Suppressor macrophage (primary cell): ENCODE measurements around the gene TRIM32.

ENCODE experiments used
- DNase-seq, 4 experiments: peaks; one replicate each; pipeline ENCODE4 v3.0.0-alpha.2; 2020 to 2022

TRIM32 gene

DNA sequence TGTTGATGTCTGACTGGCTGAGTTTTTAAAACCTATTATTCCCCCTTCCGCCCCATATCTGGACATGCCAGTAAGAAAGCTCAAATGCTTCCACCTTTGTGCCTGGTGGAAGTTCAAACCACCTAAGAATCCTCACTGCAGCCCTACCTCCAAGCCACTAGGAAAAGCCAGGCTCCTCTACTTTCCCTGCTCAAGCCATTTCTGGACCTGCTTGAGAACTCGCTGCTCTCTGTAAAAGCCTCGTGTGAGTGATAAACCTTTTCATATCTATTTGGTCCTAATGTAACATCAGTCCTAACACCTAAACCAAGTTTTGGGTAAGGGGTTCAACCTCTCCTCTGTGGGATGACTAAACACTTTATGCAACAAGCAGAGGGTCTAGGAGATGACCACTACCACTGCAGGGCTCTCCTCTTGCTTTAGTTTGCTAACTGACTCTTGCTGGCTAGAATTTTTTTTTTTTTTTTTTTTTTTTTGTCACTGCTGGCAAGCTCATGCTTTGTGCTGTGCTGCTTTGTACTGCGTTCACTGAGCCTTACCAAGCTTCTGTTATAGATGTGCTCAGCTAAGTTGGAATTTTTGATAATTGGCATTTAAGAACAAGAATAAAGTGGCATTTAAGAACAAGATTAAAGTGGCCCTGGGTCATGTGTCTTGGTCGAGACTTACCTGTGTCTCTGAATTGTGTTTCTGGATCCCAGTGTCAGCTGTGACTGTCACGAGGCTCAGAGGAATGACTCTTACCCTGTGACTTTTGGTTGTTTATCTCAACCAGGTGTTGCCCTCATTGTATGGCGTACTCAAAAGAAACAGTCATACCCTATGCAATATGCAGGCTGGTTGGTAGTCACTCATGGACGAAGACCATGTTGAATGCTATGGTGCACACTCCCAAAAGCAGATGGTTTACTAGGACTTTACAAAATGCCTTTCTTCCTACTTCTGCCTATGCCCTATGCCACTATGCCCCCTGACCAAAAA, 19.5 kb downstream of the TRIM32 start:
- DNase-seq: no peak

- no peak for DNase-seq
Observed at GRCh38 chr9:116712781-116713180, 25.7 kb downstream of the TRIM32 start.

GRCh38 chr9:116713271-116713670, 26.2 kb downstream of the TRIM32 start:
- no peak for DNase-seq

DNA sequence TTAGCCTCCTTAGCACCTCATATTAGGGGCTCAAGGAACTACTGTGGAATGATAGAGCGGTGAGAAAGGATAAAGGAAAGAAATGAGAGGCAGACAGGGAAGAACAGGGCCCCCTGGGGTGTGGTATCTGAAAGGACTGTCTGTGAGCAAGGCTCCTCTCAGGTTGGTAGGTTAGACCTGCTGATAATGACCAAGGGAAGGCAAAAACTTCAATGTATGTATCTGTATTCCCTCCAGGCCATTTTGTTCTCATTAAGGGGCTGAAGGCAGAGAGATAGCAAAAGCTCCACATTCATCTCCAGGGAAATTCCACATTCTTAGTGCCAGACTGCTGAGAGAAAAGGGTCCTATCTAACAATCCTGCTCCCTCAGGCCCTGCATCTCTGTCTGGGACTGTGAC, 28.6 kb downstream of the TRIM32 start:
- no peak for DNase-seq

DNA sequence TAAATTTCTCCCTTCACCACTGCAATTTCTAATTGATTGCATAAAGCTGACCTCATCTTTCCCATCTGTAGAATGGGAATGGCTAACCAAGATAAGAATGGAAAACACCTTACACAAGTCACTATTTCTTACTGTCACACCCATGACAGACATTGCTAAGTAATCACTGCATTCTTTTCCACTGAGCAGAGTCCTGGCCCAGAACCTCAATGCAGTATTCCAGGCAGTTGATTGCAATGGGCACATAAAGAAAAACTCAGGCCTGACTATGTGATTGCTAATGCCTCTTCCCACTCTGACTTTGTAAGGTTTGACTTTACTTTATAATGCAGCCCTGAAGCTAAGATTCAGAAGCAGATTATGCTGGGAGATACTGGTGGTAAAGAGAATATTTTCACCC, 29.3 kb downstream of the TRIM32 start:
- DNase-seq: no peak

DNA sequence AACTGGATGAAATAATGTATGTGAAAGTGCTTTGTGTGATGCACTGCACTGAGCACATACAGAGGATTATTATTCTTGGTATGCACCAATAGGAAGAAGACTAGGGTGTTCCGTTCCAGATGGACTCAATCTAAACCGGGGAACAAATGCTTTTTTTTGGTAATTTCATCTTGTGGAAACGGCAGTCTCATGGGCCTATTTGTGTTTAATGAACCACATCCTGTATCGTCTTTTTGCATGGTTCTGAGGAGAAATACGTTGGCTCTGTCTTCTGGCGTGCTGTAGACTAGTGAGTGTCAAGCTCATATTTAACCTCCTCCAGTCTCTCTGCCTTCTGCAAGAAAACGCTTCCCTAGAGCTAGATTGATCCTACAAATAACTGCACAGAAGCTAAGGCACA, 30.0 kb downstream of the TRIM32 start:
- DNase-seq: no peak

- no peak for DNase-seq
Observed at GRCh38 chr9:116718111-116718510, 31.0 kb downstream of the TRIM32 start.

DNA sequence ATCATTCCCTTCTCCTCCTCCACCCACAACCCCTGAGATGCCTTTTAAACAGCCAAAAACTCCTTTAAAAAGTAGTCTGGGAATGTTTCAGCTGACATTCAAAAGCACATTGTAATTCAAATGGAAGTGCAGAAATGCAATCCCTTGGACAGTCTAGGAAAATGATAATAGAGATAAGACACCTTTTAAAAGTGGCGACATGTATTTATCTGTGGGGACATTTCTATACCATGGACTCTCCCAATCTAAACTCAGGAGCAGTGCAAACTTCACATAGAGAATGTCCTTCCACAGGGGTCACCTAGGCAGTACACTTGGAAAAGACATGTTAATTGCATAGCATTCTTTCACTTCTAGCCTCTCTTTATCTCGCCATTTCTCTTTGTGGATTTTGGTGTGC, 33.0 kb downstream of the TRIM32 start:
- no peak for DNase-seq

DNA sequence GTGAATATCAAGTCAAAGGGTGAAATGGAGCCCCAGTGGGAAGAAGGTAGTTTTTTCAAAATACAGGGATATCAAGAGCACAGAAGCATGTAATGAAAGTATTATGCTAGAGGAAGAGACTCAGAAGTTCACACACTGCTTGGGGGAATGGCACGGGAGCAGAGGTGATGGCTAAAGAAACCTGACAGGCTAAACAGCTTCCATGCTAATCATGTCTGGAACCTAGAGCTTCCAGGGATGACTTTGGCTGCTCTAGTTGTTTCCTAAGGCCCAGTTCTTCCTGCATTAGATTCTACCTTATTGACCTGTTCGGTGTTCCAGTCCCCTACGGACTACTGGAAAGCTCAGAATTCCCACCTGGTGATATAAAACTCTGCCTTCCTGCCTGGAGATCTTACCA, 34.3 kb downstream of the TRIM32 start:
- no peak for DNase-seq

DNA sequence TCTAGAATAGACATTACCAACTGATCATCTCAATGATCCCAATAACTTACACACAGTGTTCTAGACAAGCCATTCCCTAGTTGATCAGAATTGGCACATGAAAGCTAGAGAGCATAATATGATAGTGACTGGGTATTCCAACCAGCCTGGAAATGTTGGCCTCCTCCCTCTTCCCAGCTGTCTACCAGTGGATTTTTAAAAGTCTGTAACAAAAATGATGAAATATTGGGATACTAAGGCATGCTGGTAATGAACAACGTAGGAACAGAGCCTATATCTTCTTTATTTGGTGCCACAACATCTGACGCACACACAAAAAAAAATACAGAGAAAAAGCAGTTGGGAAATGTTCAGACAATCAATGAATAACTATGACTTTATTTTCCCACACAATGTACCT, 34.8 kb downstream of the TRIM32 start:
- no peak for DNase-seq

- DNase-seq: no peak
Observed at GRCh38 chr9:116724123-116724522, 37.0 kb downstream of the TRIM32 start.

DNA sequence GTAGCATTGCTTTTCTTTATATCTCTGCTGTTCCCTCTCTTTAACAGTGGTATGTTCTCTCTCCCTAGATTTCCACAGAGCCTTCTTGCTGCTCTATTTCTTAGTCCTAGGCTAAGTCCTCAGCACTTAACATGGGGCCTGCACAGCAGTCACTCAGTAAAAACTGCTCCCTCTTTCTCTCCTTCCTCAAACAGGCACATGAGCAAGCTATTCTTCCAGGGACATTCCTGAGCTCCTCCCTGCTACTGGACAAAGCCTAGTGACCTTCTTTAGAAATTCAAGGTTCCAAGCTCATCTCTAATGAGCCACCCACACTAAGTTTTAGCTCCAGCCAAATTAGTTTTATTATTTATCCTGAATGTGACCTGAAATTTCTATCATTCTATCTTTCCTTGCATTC, 39.5 kb downstream of the TRIM32 start:
- no peak for DNase-seq

GRCh38 chr9:116733010-116733641, 46.0 kb downstream of the TRIM32 start:
- DNase-seq: peak in 2 of 4 experiments; percentile 5 to 6

DNA sequence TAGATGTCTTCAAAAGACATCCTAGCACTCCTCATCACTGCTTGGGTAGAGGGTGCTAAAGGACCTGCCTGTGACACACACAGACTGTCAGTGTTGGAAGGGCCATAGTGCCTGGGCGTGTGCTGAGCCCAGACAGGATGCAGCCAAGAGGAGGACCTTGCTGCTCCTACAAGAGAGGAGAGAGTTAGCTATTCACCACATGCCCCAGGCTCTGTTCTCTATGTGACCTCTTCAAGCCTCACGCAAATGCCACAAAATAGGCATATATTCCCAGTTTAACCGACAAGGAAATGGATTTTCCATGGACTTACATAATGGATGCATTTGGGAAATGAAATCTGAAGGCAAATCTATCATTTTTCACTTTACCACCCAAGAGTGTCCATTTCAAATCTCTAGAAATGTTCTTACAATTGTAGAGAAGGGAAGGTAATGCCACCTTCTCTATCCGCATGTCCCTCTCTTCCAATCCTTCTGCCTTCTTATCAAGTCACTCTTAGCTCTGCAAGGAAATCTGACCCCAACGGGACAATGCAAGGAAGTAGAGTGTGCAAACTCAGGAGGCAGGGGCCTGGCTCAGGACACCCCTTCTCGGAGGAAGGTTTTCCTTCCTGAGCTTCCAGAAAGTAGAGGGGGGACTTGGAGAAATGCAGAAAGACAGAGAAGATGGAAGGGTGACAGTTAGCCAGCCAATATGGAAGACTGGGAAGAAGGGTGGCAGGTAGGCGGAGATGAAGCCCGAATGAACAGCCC, 49.5 kb downstream of the TRIM32 start:
- no peak for DNase-seq

DNA sequence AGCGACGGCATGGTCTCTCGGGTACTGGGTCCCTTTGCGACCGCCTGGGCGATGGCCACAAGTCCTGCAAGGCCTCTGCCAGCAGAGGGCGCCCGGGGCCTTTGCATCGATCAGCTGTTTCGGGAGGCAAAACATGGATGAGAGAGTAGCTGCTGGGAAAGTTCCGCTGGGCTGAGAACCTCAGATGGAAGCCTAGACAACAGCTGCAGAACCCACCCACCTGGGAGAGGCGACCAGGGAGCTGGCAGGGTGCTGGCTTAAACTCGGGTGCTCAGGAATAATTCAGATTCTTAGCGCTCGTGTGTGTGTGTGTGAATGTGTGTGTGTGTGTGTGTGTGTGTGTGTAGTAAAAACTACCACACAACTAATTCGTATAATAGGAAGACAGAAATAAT, 50.0 kb downstream of the TRIM32 start:
- peak; percentile 78 to 92 (median 86) for DNase-seq

DNA sequence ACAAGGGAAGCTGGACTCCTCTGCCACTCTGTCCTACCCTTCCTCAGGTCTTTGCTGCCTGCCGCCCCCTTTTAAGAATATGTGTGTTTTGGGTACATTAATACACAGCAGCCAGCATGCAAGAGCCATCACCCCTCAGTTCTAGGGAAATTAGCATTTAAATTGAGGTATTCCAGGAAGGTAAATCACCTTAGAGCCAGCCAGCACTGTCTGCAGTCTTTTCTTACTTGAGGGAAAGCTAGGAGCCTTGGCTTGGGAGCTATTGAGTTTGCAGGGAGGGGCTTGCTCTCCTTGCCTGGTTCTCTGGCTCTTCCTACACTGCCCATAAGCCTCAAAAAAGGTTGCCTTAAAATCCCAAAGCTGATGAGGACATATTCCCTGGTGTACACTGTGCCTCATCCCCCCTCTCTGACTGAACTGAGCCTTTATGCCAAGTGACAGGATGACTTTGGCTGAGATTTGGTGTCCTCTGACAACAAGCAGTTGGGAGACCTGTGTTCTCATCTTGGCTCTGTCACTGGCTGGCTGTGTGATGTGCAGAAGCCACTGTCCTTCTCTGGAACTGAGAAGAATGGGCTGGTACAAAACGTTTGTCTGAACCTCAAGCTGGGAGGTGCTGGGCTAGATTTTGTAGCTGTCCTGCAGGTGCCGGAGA, 54.1 kb downstream of the TRIM32 start:
- DNase-seq: no peak

GRCh38 chr9:116741742-116742141, 54.6 kb downstream of the TRIM32 start:
- DNase-seq: no peak

DNA sequence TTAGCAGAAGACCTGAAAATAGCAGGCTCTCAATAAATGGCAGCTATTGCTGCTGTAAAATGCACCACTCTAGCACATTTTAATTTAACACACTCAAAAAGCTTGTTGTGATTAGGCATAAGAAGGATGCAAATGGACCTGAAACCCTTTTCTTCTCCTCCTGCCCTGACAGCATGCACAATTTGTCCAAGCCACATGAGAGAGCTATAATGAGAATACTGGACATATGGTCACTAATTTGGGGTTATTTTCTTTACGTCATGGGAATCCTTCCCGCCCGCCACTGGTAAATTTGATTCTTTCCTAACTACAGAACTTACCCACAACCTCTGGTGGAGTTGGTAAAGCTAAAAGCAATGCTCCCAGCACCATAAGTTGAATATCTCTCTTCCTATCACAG, 62.1 kb downstream of the TRIM32 start:
- DNase-seq: no peak

- DNase-seq: no peak
Observed at GRCh38 chr9:116749772-116750171, 62.7 kb downstream of the TRIM32 start.

DNA sequence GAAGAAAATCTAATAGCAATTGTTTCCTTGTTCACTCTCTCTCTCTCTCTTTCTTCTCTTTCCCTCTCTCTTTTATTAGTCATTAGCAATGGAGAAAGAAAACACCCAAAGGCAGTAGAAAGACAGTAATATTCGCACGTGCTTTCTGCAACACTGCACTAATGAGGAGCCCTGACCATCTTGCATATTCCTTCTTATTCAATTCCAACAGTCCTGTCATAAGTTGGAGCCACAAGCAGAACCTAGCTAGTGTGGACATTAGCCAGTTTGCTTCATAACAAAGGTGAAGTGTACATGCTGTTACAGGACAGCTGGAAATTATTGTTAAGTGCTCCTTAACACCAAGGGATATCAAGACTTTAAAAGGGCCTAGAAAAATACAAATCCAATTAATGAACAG, 63.4 kb downstream of the TRIM32 start:
- no peak for DNase-seq
